DMS153 treated with DMSO at 0.1 percent for 48 hours (cell line): ENCODE results near the gene INHBE.

Experiments used
- DNase-seq: peaks from one replicate; lab custom pipeline; 2025; ENCODE audit not compliant: unreplicated experiment; lab: John Stamatoyannopoulos, UW

Gene INHBE

DNA sequence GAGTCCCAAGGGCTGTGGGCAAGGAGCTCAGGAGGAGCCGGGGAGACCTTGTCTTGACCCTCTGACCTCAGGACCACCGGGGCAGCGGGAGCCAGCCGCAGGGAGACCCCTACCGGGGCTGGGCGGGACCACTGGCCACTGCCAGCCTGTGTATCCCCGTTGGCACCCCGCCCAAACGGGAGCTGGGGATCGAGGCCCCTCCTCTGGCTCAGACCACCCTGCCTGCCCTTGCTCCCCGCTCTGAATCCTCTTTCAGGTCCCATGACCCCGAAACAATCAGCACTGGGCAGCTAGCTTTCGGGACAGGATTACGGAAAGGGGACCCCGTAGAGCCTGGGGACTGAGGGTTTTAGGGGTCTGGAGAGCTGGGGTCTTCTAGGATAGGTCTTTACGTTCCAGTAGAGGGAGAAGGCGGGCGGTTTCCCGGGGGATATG lies 5.8 kb downstream of the INHBE start:
- no peak for DNase-seq

DNA sequence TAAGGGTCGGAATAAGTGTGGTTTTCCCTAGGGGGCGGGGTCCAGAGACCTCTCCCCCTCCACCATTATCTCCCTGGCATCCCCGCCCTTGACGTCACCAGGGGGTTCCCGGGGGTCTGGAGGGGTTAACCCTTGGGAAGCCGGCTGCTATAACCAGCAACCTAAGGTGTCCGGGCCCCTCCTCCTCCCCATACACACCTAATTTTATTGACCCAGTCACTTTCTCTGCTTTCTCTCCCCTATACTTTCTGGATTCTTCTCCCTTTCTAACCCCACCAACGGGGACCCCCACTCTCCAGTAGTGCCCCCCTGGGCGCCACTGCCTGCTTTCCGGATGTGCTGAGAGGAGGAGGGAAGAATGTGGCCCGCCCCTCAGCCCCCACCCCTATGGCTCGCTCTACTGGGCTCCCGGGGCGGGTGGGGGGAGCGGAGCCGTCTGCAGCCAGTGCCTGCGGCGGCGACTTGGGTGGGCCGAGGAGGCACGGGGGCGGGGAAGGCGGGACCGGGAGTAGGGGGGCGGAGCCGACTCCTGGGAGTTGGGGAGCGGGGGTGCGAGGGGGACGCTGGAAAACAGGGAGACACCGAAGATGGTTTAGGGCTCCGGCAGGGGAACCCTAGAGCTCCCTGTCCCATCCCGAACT lies 6.3 kb downstream of the INHBE start:
- DNase-seq = no peak

DNA sequence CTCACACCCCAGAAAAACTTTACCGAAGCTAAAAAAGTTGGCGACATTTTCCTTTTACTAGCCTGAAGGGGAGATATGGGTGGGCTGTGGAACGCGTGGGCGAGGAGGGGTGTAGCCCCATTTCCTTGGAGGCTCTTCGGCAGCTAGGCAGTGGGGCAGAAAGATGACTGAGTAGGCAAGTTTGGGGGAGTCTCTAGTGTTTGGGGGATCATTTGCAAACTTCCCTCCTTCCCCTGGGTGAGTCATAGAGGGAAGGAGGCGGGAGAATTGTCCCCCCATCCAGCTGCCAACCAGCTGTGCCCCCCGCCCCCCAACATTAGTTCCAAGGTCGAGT lies 6.8 kb downstream of the INHBE start:
- DNase-seq = no peak

DNA sequence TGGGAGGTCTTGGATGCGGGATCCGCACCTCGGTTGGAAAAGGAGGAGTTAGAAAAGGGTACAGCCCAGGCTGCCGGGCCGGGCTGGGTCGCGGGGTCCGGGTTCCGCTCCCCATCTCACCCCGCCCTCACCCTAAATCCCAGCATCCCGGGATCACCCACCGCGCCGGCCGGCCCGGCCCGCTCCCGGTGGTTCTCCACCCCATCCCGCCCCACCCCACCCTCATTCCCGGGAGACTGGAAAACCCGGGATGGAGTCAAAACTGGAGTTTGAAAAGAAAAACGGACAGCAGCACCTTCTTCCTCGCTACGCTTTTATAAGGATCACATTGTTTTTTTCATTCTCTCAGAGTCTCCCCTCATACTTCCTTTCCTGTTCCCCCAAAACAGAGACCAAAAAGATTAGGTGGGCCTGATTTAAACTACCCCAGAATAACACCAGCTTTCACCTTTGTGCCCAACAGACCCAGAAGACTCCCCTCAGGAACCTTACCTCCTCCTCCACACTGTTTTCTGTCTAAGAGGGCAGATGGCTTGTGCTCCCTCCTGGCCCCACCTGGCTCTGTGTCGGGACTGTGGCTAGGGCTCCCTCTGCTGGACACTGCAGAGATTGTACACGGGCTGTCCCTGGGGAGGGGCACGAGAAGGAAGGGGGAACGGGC lies 7.3 kb downstream of the INHBE start:
- DNase-seq = peak; percentile 96

DNA sequence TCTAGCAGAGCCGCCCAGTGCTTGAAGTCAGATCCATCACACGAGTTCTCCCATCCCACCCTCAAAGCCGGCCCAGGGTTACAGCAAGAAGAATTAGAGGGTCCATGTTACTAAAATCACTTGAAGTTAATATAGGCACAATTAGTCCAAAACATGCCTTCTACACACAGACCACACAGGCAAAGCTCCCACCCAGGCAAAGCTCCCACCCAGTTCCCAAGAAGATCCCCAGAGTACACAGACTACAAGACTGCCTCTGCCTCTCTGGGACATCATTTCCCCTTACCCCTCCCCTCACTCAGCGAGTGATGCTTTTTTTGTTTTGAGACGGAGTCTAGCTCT lies 7.8 kb downstream of the INHBE start:
- DNase-seq = no peak

DNA sequence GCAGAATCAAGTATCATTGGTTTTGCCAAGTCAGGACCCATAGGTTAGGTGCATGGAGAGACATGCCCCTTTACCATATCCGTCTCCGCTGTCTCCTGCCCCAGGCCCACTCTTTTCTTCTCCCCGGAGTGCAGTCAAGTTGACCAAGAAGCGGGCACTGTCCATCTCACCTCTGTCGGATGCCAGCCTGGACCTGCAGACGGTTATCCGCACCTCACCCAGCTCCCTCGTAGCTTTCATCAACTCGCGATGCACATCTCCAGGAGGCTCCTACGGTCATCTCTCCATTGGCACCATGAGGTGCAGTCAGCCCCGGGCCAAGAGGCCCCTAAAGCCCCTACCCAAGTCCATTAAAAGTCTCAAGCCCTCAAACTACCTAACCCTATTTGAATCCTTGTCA lies 9.5 kb downstream of the INHBE start:
- no peak for DNase-seq

DNA sequence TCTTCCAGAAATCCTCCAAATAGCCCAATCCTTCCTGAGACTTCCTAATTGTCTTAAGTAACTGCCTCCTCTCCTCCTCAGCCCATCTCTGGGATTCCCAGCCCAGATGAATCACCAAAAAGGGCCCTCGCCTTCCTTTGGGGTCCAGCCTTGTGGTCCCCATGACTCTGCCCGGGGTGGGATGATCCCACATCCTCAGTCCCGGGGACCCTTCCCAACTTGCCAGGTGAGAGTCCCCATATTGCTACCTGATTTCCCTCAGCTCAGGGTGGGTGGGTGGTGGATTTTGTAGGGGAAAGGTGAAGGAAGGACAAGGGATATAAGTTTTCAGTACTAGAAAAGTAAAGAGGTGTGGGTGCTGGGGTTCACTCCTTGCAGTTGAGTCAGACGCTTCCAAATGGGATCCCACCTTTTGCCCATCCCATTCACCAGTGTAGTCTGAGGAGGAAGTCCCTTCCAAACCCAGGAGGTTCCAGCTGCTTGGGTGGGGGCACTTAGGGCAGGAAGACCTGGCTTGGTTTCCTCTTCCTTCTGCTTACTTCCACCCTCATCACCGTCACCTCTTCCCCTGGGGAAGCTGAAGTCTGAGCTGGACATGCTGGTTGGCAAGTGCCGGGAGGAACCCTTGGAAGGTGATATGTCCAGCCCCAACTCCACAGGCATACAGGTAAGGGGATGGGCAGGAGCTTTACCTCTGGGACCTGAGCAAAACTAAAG lies 10.1 kb downstream of the INHBE start:
- DNase-seq = no peak

DNA sequence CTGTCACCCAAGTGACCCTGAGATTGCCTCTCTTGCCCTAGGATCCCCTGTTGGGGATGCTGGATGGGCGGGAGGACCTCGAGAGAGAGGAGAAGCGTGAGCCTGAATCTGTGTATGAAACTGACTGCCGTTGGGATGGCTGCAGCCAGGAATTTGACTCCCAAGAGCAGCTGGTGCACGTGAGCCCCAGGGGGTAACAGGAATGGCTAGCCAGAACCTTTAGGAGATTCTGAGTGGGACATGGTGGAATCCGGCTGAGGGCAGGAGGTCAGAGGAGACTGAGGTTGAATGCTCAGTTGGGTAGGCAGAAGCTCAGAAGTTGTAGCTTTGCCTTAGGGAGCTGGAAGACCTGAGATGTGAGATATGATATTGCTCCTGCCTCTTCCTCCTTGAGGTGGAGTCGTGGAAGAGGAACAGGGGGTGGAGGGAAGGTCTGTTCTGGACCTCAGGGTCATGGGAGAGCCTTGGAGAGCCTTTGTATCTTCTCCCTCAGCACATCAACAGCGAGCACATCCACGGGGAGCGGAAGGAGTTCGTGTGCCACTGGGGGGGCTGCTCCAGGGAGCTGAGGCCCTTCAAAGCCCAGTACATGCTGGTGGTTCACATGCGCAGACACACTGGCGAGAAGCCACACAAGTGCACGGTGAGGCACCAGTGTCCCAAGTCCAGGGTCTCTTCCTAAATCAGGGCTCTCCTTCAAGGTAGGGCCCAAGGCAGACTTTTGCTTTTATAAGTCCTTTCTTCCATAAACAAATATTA lies 10.8 kb downstream of the INHBE start:
- no peak for DNase-seq

DNA sequence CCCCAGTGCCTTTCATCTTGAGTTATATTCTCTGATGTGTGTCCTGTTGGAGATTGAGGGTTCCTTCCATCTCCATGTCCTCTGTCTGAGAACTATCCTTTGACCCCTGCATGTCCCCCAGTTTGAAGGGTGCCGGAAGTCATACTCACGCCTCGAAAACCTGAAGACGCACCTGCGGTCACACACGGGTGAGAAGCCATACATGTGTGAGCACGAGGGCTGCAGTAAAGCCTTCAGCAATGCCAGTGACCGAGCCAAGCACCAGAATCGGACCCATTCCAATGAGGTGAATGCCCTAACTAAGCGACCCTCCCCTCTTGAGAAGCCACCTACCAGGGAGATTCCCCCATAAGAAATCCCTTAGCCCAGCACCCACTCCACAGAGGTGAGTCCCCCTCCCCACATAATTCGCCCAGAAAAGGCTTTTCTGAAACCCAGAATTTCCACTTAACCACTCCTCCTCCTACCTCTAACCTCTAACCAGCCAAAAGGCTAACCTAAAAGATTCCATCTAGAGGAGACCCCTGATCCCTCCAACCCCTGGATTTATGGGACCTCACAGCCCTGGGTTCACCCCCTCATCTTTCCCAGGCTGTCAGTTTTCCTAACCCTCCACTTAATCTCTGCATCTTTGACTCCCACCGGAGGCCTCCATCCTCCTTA lies 12.2 kb downstream of the INHBE start:
- no peak for DNase-seq

DNA sequence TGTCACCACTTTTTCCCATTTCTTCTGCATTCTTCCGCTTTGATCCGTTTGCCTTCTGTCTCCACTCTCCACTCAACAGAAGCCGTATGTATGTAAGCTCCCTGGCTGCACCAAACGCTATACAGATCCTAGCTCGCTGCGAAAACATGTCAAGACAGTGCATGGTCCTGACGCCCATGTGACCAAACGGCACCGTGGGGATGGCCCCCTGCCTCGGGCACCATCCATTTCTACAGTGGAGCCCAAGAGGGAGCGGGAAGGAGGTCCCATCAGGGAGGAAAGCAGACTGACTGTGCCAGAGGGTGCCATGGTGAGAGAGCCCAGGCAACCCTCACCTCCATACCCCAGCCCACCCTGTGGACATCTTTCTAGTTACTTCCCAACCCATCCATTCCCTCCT lies 12.8 kb downstream of the INHBE start:
- no peak for DNase-seq

DNA sequence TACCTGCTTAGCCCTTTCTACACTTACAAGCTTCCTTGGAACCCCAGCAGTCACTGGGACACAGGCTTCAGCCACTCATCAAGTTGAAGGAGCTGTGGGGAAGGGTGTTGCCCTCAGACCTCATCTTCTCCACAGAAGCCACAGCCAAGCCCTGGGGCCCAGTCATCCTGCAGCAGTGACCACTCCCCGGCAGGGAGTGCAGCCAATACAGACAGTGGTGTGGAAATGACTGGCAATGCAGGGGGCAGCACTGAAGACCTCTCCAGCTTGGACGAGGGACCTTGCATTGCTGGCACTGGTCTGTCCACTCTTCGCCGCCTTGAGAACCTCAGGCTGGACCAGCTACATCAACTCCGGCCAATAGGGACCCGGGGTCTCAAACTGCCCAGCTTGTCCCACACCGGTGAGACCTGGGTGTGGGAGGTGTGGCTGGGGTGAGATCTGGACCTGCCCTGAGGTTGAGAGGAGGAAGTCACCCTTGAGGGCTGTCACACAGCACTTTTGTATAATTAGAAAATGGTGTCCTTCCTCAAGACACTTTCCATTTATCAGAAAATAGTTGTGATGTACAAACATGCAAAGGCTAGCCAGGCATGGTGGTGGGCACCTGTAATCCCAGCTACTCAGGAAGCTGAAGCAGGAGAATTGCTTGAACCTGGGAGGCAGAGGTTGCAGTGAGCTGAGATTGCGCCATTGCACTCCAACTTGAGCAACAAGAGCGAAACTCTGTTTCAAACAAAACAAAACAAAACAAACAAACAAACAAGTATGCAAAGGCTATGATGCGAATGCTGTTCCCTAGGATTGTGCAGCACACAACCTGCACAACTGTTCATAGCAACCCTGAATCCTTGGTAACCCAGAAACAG lies 14.4 kb downstream of the INHBE start:
- no peak for DNase-seq

DNA sequence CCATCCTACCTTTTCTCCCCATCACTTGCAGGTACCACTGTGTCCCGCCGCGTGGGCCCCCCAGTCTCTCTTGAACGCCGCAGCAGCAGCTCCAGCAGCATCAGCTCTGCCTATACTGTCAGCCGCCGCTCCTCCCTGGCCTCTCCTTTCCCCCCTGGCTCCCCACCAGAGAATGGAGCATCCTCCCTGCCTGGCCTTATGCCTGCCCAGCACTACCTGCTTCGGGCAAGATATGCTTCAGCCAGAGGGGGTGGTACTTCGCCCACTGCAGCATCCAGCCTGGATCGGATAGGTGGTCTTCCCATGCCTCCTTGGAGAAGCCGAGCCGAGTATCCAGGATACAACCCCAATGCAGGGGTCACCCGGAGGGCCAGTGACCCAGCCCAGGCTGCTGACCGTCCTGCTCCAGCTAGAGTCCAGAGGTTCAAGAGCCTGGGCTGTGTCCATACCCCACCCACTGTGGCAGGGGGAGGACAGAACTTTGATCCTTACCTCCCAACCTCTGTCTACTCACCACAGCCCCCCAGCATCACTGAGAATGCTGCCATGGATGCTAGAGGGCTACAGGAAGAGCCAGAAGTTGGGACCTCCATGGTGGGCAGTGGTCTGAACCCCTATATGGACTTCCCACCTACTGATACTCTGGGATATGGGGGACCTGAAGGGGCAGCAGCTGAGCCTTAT lies 15.3 kb downstream of the INHBE start:
- DNase-seq = no peak

DNA sequence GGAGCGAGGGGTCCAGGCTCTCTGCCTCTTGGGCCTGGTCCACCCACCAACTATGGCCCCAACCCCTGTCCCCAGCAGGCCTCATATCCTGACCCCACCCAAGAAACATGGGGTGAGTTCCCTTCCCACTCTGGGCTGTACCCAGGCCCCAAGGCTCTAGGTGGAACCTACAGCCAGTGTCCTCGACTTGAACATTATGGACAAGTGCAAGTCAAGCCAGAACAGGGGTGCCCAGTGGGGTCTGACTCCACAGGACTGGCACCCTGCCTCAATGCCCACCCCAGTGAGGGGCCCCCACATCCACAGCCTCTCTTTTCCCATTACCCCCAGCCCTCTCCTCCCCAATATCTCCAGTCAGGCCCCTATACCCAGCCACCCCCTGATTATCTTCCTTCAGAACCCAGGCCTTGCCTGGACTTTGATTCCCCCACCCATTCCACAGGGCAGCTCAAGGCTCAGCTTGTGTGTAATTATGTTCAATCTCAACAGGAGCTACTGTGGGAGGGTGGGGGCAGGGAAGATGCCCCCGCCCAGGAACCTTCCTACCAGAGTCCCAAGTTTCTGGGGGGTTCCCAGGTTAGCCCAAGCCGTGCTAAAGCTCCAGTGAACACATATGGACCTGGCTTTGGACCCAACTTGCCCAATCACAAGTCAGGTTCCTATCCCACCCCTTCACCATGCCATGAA lies 16.0 kb downstream of the INHBE start:
- DNase-seq = no peak

DNA sequence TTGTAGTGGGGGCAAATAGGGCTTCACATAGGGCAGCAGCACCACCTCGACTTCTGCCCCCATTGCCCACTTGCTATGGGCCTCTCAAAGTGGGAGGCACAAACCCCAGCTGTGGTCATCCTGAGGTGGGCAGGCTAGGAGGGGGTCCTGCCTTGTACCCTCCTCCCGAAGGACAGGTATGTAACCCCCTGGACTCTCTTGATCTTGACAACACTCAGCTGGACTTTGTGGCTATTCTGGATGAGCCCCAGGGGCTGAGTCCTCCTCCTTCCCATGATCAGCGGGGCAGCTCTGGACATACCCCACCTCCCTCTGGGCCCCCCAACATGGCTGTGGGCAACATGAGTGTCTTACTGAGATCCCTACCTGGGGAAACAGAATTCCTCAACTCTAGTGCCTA lies 16.6 kb downstream of the INHBE start:
- no peak for DNase-seq

DNA sequence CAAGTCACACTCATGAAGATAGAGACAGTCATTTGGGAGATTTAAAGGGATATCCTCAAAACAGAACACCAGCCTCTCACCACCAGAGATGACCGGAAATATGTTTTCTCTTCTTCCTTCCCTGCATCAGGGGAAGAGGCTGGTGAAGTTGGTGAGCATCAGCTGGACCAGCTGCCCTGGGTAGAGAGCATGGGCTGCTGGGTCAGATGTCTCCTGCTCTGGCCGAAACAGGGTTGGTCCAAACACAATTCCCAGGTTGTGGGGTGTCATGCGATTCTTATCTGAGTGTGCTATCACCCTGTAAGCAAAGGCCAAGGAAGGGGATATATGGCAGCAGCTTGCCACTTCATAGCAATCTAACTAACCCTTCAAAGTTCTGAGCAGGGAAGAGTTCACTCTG lies 17.3 kb downstream of the INHBE start:
- no peak for DNase-seq

DNA sequence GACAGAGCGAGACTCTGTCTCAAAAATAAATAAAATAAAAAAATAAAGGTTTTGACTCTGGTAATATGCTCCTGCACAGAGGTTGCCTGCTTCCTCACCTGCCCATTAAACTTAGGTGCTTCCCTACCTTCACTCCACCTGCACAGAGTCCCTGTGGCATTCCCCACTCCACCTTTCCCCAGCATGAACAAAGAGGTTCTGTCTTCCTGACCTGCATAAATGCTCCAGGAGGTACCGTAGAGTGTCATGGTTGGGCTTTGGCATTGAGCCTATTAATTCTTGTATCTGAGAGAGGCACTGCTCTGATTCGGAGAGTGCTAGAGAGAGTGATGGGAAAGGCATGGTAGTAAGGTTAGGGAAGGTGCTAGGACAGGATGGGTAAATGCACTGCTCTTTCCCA lies 18.3 kb downstream of the INHBE start:
- DNase-seq = no peak

DNA sequence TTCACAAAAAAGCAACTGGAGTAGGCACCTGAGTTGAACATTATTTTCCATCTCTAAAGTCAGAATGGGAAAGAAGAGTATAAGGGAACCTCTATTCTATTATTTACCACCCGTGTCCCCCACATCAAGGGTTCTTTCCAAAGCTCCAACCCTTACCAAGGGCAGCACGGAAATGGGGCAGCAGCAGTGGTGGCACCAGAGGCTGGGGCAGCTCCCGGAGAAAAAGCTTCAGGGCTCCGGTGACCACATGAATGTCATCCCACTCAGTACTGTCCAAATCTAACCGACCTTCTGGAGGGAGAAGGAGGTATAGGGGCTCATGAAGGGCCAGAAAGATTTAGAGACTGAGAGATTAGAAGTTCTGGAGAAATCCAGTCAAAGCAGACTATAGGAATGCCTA lies 18.8 kb downstream of the INHBE start:
- no peak for DNase-seq

DNA sequence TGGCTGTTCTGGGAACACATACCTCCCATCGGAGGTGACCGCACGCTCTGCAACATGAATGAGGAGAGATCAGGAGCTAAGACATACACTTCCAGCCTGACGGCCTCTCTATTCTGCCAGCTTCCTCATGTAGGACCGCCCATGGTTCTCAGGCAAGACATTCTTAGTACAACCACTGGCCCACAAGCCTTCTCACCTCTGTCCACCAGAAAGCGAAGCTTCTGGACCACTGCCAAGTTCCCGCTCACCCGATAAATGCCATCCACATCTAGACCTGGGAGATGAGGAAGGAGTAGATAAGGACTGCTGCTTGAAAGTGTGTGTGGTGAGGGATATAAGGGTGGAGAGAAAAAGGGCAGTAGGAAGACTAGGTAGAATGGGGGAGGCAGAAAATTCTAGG lies 19.3 kb downstream of the INHBE start:
- no peak for DNase-seq

DNA sequence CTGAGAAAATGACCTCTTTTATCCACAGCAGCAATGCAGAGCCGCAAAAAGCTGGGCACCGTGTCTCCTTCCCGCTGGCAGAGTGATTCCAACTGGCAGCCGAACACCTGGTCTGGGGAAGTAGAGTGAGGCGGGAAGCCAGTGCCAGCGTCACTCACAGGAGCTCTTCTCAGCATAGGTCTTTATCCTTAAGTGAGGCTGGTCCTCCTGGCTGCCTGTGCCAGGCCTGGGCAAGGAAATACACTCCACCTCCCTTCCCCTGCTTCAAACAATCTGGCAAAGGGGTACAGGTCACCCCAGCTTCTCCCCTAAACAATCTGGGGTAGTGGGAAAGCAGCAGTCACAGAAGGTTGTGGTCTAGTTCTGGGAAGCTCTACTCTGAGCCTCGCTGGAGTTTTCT lies 19.8 kb downstream of the INHBE start:
- no peak for DNase-seq
